H1 (cell line): ENCODE data around the gene RITA1. TPM values are rescaled to one million over a fixed set of nuclear protein-coding genes. Genes with fewer than 3 reads are reported as not detected.

Experiments used
- BCL11A ChIP-seq, 2 experiments: IDR thresholded peaks; one replicate each; pipeline ENCODE4 v1.6.1; 2011; ENCODE audit warnings: low read depth in 2 of 2, low read length in 2 of 2, mild to moderate bottlenecking in 2 of 2
- CEBPB ChIP-seq: IDR thresholded peaks from 2 replicates; pipeline ENCODE4 v1.6.1; 2012; ENCODE audit warnings: low read depth, low read length
- CHD1 ChIP-seq: IDR thresholded peaks from 2 replicates; pipeline ENCODE4 v1.6.1; 2012; ENCODE audit warnings: low read depth, low read length, improper control_type of control experiment
- CHD2 ChIP-seq: IDR thresholded peaks from 2 replicates; pipeline ENCODE4 v1.6.1; 2012; ENCODE audit warnings: low read length, improper control_type of control experiment
- CREB1 ChIP-seq: IDR thresholded peaks from 2 replicates; pipeline ENCODE4 v1.6.1; 2012; ENCODE audit warnings: inconsistent platforms
- GTF2F1 ChIP-seq: IDR thresholded peaks from 2 replicates; pipeline ENCODE4 v1.6.1; 2012; ENCODE audit warnings: low read depth, low read length, improper control_type of control experiment, borderline replicate concordance
- HDAC2 ChIP-seq, 2 experiments: fragments of 300-600 bp in 1 of 2; sonication (generic) in 1 of 2; IDR thresholded peaks; 2 replicates each; pipeline ENCODE4 v1.6.1; 2011 to 2012; ENCODE audit warnings: low read depth in 2 of 2, low read length in 2 of 2, mild to moderate bottlenecking in 2 of 2, moderate library complexity in 2 of 2, borderline replicate concordance in 1 of 2, inconsistent platforms in 1 of 2
- KDM4A ChIP-seq: IDR thresholded peaks from one replicate; pipeline ENCODE4 v1.7.1; 2012; ENCODE audit warnings: low read depth, mild to moderate bottlenecking, moderate library complexity, low read length, inconsistent platforms; ENCODE audit not compliant: severe bottlenecking
- NANOG ChIP-seq: IDR thresholded peaks from 2 replicates; pipeline ENCODE4 v1.6.1; 2011; ENCODE audit warnings: low read length, low read depth, mild to moderate bottlenecking, inconsistent platforms; ENCODE audit not compliant: insufficient read depth, poor library complexity, severe bottlenecking
- NRF1 ChIP-seq: IDR thresholded peaks from 2 replicates; pipeline ENCODE4 v1.6.1; 2011; ENCODE audit warnings: mild to moderate bottlenecking, low read depth, low read length, improper control_type of control experiment
- PHF8 ChIP-seq: fragments of 200-600 bp; sonication (generic); conservative IDR thresholded peaks from 2 replicates; pipeline ENCODE4 v1.7.1; 2012; ENCODE audit warnings: low read depth, mild to moderate bottlenecking, inconsistent platforms, low read length, moderate library complexity
- POU5F1 ChIP-seq: IDR thresholded peaks from 2 replicates; pipeline ENCODE4 v1.6.1; 2011; ENCODE audit warnings: low read depth, mild to moderate bottlenecking, low read length, moderate library complexity
- RAD21 ChIP-seq, 2 experiments: IDR thresholded peaks in 1 of 2; conservative IDR thresholded peaks in 1 of 2; 2 replicates each; pipeline ENCODE4 v1.6.1; 2011; ENCODE audit warnings: low read depth in 2 of 2, low read length in 2 of 2, improper control_type of control experiment in 1 of 2, inconsistent platforms in 1 of 2, mild to moderate bottlenecking in 1 of 2, moderate library complexity in 1 of 2
- SIRT6 ChIP-seq: IDR thresholded peaks from one replicate; pipeline ENCODE4 v1.7.1; 2012; ENCODE audit warnings: low read length, inconsistent platforms
- SP2 ChIP-seq: IDR thresholded peaks from 2 replicates; pipeline ENCODE4 v1.6.1; 2012; ENCODE audit warnings: mild to moderate bottlenecking, low read length, inconsistent platforms
- TAF1 ChIP-seq: IDR thresholded peaks from 2 replicates; pipeline ENCODE4 v1.6.1; 2011; ENCODE audit warnings: mild to moderate bottlenecking, low read depth, low read length
- TAF7 ChIP-seq: optimal IDR thresholded peaks from 2 replicates; pipeline ENCODE3; 2011; ENCODE audit warnings: low read depth, mild to moderate bottlenecking, inconsistent platforms, low read length, moderate library complexity, borderline replicate concordance
- TBP ChIP-seq: IDR thresholded peaks from 2 replicates; pipeline ENCODE4 v1.6.1; 2011; ENCODE audit warnings: low read depth, low read length, improper control_type of control experiment
- USF2 ChIP-seq: IDR thresholded peaks from 2 replicates; pipeline ENCODE4 v1.6.1; 2011; ENCODE audit warnings: low read length, improper control_type of control experiment
- polyA plus RNA-seq, 7 experiments: library from polyadenylated mRNA; depleted of rRNA in 3 of 7; stranded (reverse) in 5 of 7; unstranded in 2 of 7; fragments of >200 nt in 5 of 7; fragments of 200-250 nt in 2 of 7; gene quantifications; 1 replicate in 5 of 7; 2 replicates in 1 of 7; 4 replicates in 1 of 7; pipeline versions ENCODE4 v1.2.1 to v1.2.3, GENCODE V29; 2011 to 2013; ENCODE audit warnings: missing spikeins in 2 of 7, mixed read lengths in 2 of 7
- total RNA-seq: library from RNA; stranded (reverse); fragmentation: NEBNext Ultra II Directional; extraction: Animal tissue kit (Norgen Biotek cat#: 25700); gene quantifications from 2 replicates; pipeline ENCODE4 v1.2.1, GENCODE V29; 2021

RITA1 gene
- total and polyA plus RNA-seq, 2 of the 8 experiments (the other 6 are each of a cell fraction or from before 2014, with no cell fraction given) = 24.1 to 25.8 TPM

- TF ChIP-seq TAF1 (peak; percentile 28; the same call in 1 of the 2 replicates), CHD1 (no peak), SIRT6 (no peak), TAF7 (no peak), PHF8 (no peak; the same call in 1 of the 2 replicates), CREB1 (no peak), KDM4A (peak; percentile 57), HDAC2 (IDR thresholded peaks at IDR 0.05; ENCODE audit: borderline replicate concordance in 1 of 2, low read depth in 2 of 2, low read length in 2 of 2) (no peak), RAD21 (IDR thresholded peaks at IDR 0.05 in 1 of 2, conservative IDR thresholded peaks at IDR 0.05 in 1 of 2; ENCODE audit: low read depth in 2 of 2, low read length in 2 of 2) (no peak), BCL11A (IDR thresholded peaks at IDR 0.05; ENCODE audit: low read depth in 2 of 2, low read length in 2 of 2) (no peak), CEBPB (peak; percentile 6; the same call in 1 of the 2 replicates), GTF2F1 (no peak), SP2 (no peak), TBP (no peak; the same call in 1 of the 2 replicates), CHD2 (no peak), USF2 (no peak; the same call in 1 of the 2 replicates), NRF1 (no peak), POU5F1 (no peak), NANOG (no peak)
These were observed 31.1 kb upstream of the RITA1 start (continued) for GRCh38 chr12:113154351-113154973.
